ENCODE measurements around the gene TIPARP.

TIPARP gene

DNA sequence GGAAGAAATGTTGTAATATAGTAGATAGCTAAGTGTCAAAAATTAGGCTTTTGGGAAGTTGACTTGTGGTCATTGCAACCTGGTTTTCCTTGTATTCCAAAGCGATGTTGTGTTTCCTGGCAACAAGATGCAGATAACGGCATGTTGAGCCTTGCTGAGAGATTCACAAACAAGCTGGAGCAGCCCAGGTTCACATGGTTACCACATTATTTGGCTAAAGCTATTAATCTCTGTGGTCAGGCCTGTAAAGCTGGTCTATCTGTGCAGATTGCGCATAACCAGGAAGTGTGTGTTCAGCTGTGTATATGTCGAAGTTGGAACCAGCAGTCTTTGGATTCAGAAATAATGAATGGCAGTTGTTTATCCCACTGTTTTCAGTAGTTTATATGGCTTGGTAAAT is 6.6 kb downstream of the TIPARP start:
- Histone ChIP-seq H3K4me2 (ENCODE audit: low read length) (peak overlapping the region; percentile 79), H3K36me3 (ENCODE audit: insufficient read depth, low read length) (peaks cover 93% of the 10 kb centered on the region), H3K4me1 (ENCODE audit: control insufficient read depth, insufficient read depth, low read length) (peaks cover 79% of the 10 kb centered on the region), H3K9me3 (replicated peaks; ENCODE audit: low read length) (no peaks in the 10 kb centered on the region), H3K27me3 (ENCODE audit: control insufficient read depth, insufficient read depth, low read length) (no peaks in the 10 kb centered on the region), H3K9ac (ENCODE audit: low read depth, low read length) (peak overlapping the region; percentile 98), H3K4me3 (ENCODE audit: low read length) (peak overlapping the region; percentile 80)

DNA sequence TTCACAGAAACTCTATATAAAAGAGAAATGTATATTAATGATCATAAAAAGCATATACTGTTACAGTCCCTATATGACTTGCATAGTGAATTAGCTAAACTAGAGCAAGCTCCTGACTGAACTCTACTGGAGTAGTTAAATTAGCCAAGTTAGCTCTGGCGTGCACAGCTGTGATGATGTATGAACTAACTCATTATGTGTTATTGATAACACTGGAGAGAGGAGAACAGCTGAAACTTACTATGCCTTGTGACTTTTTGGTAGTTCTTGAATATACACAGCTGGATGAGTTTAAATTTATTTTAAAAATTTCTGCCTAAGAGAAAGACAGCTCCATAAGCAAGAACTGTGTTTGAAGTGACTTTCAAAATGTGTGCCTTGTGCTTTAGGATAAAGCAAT is 8.1 kb downstream of the TIPARP start:
- H3K4me3 ChIP-seq (ENCODE audit: low read length), result peak overlapping the region; percentile 44
- peak overlapping the region; percentile 79 for H3K4me2 ChIP-seq (ENCODE audit: low read length)
- H3K36me3 ChIP-seq (ENCODE audit: insufficient read depth, low read length), result peaks cover 85% of the 10 kb centered on the region
- H3K9me3 ChIP-seq (replicated peaks; ENCODE audit: low read length), result no peaks in the 10 kb centered on the region
- peak overlapping the region; percentile 98 for H3K9ac ChIP-seq (ENCODE audit: low read depth, low read length)
- H3K4me1 ChIP-seq (ENCODE audit: control insufficient read depth, insufficient read depth, low read length), result peaks cover 93% of the 10 kb centered on the region
- H3K27me3 ChIP-seq (ENCODE audit: control insufficient read depth, insufficient read depth, low read length), result no peaks in the 10 kb centered on the region

DNA sequence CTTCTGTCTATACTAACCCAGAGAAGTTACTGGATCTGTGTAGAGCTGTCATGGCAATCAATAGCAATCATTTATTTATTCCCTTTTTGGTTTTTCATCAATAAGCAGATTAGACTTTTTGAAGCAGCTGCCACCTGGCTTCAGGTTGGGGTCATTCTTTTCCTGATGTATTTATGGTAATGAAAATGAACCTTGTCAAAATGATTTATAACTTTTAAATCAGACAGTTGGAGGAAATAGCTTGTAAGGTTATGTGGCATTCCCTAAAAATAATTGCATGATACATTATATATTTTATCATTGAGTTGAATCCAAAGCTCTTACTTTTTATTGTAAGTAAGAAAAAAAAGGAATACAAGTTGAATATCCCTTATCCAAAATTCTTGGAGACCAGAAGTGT is 8.6 kb downstream of the TIPARP start:
- Histone ChIP-seq H3K4me1 (ENCODE audit: control insufficient read depth, insufficient read depth, low read length) (peaks cover 96% of the 10 kb centered on the region), H3K4me3 (ENCODE audit: low read length) (peak overlapping the region; percentile 44), H3K9me3 (replicated peaks; ENCODE audit: low read length) (no peaks in the 10 kb centered on the region), H3K27me3 (ENCODE audit: control insufficient read depth, insufficient read depth, low read length) (no peaks in the 10 kb centered on the region), H3K4me2 (ENCODE audit: low read length) (peak overlapping the region; percentile 79), H3K9ac (ENCODE audit: low read depth, low read length) (peak overlapping the region; percentile 98), H3K36me3 (ENCODE audit: insufficient read depth, low read length) (peaks cover 85% of the 10 kb centered on the region)

- Histone ChIP-seq H3K9me3 (replicated peaks; ENCODE audit: low read length) (no peaks in the 10 kb centered on the region), H3K27me3 (ENCODE audit: control insufficient read depth, insufficient read depth, low read length) (no peaks in the 10 kb centered on the region), H3K4me2 (ENCODE audit: low read length) (peak overlapping the region; percentile 79), H3K4me1 (ENCODE audit: control insufficient read depth, insufficient read depth, low read length) (peaks cover 98% of the 10 kb centered on the region), H3K9ac (ENCODE audit: low read depth, low read length) (peak overlapping the region; percentile 10), H3K36me3 (ENCODE audit: insufficient read depth, low read length) (peaks cover 83% of the 10 kb centered on the region), H3K4me3 (ENCODE audit: low read length) (peak overlapping the region; percentile 8)
Observed at GRCh38 chr3:156685198-156685597, 10.8 kb downstream of the TIPARP start.

DNA sequence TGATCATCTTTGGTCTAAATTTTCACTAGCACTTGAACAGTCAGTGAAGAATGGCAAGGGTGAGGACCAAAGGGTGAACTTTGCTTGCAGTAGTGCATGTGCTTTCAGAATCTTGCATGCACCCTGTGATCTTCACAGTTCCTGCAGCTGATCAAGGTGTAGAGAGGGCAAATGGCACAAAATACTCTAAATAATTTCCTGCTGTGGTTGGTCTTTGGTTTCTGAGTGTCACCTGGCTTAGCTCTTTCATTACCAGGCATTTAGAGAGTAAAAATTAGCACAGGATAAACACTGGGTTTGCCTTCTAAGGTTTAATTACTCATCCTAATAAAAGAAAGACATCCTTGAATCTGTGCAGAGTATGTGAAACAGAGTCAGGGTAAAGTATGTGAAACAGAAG is 11.4 kb downstream of the TIPARP start:
- no peaks in the 10 kb centered on the region for H3K9me3 ChIP-seq (replicated peaks; ENCODE audit: low read length)
- H3K36me3 ChIP-seq (ENCODE audit: insufficient read depth, low read length), result peaks cover 83% of the 10 kb centered on the region
- H3K4me2 ChIP-seq (ENCODE audit: low read length), result peak overlapping the region; percentile 79
- H3K9ac ChIP-seq (ENCODE audit: low read depth, low read length), result peak overlapping the region; percentile 10
- peak overlapping the region; percentile 37 for H3K4me3 ChIP-seq (ENCODE audit: low read length)
- peaks cover 98% of the 10 kb centered on the region for H3K4me1 ChIP-seq (ENCODE audit: control insufficient read depth, insufficient read depth, low read length)
- no peaks in the 10 kb centered on the region for H3K27me3 ChIP-seq (ENCODE audit: control insufficient read depth, insufficient read depth, low read length)

DNA sequence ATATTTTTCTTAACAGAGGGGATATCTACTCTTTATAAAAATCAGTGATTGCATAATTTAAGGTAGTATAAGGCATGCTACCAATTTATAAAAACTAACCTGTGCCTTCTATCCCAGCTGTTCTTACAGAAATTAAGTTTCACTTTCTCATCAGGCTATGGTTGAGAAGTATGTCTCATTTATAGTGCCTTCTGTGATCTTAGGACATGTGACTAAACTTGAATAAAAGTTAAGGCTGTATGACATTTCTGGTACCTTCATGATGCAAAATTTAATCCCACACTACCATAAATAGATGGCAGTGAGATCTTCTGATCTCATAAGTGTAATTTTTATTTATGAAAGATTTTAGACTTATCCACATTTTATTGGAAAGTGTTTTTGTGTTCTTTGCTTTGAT is 12.6 kb downstream of the TIPARP start:
- Histone ChIP-seq H3K4me1 (ENCODE audit: control insufficient read depth, insufficient read depth, low read length) (peaks cover 98% of the 10 kb centered on the region), H3K9ac (ENCODE audit: low read depth, low read length) (peak overlapping the region; percentile 10), H3K4me3 (ENCODE audit: low read length) (peak overlapping the region; percentile 26)

GRCh38 chr3:156688632-156689452 is 14.5 kb downstream of the TIPARP start:
- H3K9ac ChIP-seq (ENCODE audit: low read depth, low read length), result peak overlapping the region; percentile 9
- peaks cover 96% of the 10 kb centered on the region for H3K4me1 ChIP-seq (ENCODE audit: control insufficient read depth, insufficient read depth, low read length)
- H3K4me3 ChIP-seq (ENCODE audit: low read length), result no peak overlapping the region
- H3K36me3 ChIP-seq (ENCODE audit: insufficient read depth, low read length), result peaks cover 71% of the 10 kb centered on the region
- H3K9me3 ChIP-seq (replicated peaks; ENCODE audit: low read length), result no peaks in the 10 kb centered on the region
- H3K4me2 ChIP-seq (ENCODE audit: low read length), result peak overlapping the region; percentile 74
- no peaks in the 10 kb centered on the region for H3K27me3 ChIP-seq (ENCODE audit: control insufficient read depth, insufficient read depth, low read length)

More for the DNA sequence above, 12.6 kb downstream of the TIPARP start:
- H3K9me3 ChIP-seq (replicated peaks; ENCODE audit: low read length), result no peaks in the 10 kb centered on the region
- H3K4me2 ChIP-seq (ENCODE audit: low read length), result peak overlapping the region; percentile 79
- no peaks in the 10 kb centered on the region for H3K27me3 ChIP-seq (ENCODE audit: control insufficient read depth, insufficient read depth, low read length)
- H3K36me3 ChIP-seq (ENCODE audit: insufficient read depth, low read length), result peaks cover 80% of the 10 kb centered on the region

- no peaks in the 10 kb centered on the region for H3K9me3 ChIP-seq (replicated peaks; ENCODE audit: low read length)
- no peaks in the 10 kb centered on the region for H3K27me3 ChIP-seq (ENCODE audit: control insufficient read depth, insufficient read depth, low read length)
- H3K4me1 ChIP-seq (ENCODE audit: control insufficient read depth, insufficient read depth, low read length), result peaks cover 97% of the 10 kb centered on the region
- H3K4me3 ChIP-seq (ENCODE audit: low read length), result no peak overlapping the region
- peaks cover 72% of the 10 kb centered on the region for H3K36me3 ChIP-seq (ENCODE audit: insufficient read depth, low read length)
- H3K4me2 ChIP-seq (ENCODE audit: low read length), result peak overlapping the region; percentile 74
- H3K9ac ChIP-seq (ENCODE audit: low read depth, low read length), result peak overlapping the region; percentile 9
Observed at GRCh38 chr3:156689608-156690007, 15.2 kb downstream of the TIPARP start.

- no peaks in the 10 kb centered on the region for H3K9me3 ChIP-seq (replicated peaks; ENCODE audit: low read length)
- H3K36me3 ChIP-seq (ENCODE audit: insufficient read depth, low read length), result peaks cover 79% of the 10 kb centered on the region
- H3K27me3 ChIP-seq (ENCODE audit: control insufficient read depth, insufficient read depth, low read length), result no peaks in the 10 kb centered on the region
- peaks cover 96% of the 10 kb centered on the region for H3K4me1 ChIP-seq (ENCODE audit: control insufficient read depth, insufficient read depth, low read length)
- peak overlapping the region; percentile 74 for H3K4me2 ChIP-seq (ENCODE audit: low read length)
- H3K9ac ChIP-seq (ENCODE audit: low read depth, low read length), result peak overlapping the region; percentile 71
- peak overlapping the region; percentile 25 for H3K4me3 ChIP-seq (ENCODE audit: low read length)
Observed at GRCh38 chr3:156691920-156692319, 17.5 kb downstream of the TIPARP start.

GRCh38 chr3:156693166-156693565 is 18.8 kb downstream of the TIPARP start:
- Histone ChIP-seq H3K27me3 (ENCODE audit: control insufficient read depth, insufficient read depth, low read length) (no peaks in the 10 kb centered on the region), H3K4me1 (ENCODE audit: control insufficient read depth, insufficient read depth, low read length) (peaks cover 87% of the 10 kb centered on the region), H3K36me3 (ENCODE audit: insufficient read depth, low read length) (peaks cover 79% of the 10 kb centered on the region), H3K9ac (ENCODE audit: low read depth, low read length) (peak overlapping the region; percentile 38), H3K4me2 (ENCODE audit: low read length) (peak overlapping the region; percentile 74), H3K4me3 (ENCODE audit: low read length) (no peak overlapping the region), H3K9me3 (replicated peaks; ENCODE audit: low read length) (no peaks in the 10 kb centered on the region)

DNA sequence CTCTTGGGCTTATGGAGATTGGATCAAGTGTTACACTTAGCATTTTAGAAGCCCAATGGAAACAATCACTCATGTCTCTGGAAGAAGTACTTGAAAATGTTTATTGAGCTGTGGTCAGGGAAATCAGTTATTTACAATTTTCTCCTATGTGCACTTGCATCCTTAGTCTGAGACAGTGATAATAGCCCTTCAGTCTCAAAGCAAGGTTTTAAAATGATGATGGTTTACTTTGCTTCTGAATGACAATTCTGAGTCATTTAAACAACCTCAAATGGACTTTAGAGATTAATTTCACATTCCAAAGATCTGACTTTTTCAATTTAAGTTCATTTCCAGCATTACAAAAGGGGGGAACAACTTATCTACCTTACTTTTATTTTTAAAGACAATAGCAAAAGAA is 20.1 kb downstream of the TIPARP start:
- Histone ChIP-seq H3K9ac (ENCODE audit: low read depth, low read length) (no peak overlapping the region), H3K27me3 (ENCODE audit: control insufficient read depth, insufficient read depth, low read length) (no peaks in the 10 kb centered on the region), H3K4me1 (ENCODE audit: control insufficient read depth, insufficient read depth, low read length) (peaks cover 86% of the 10 kb centered on the region), H3K36me3 (ENCODE audit: insufficient read depth, low read length) (peaks cover 81% of the 10 kb centered on the region), H3K4me2 (ENCODE audit: low read length) (peak overlapping the region; percentile 62), H3K9me3 (replicated peaks; ENCODE audit: low read length) (no peaks in the 10 kb centered on the region), H3K4me3 (ENCODE audit: low read length) (no peak overlapping the region)

- H3K4me1 ChIP-seq (ENCODE audit: control insufficient read depth, insufficient read depth, low read length), result peaks cover 66% of the 10 kb centered on the region
- H3K4me3 ChIP-seq (ENCODE audit: low read length), result no peak overlapping the region
- peaks cover 91% of the 10 kb centered on the region for H3K36me3 ChIP-seq (ENCODE audit: insufficient read depth, low read length)
- H3K4me2 ChIP-seq (ENCODE audit: low read length), result no peak overlapping the region
- H3K9me3 ChIP-seq (replicated peaks; ENCODE audit: low read length), result no peaks in the 10 kb centered on the region
- H3K9ac ChIP-seq (ENCODE audit: low read depth, low read length), result no peak overlapping the region
- H3K27me3 ChIP-seq (ENCODE audit: control insufficient read depth, insufficient read depth, low read length), result no peaks in the 10 kb centered on the region
Observed at GRCh38 chr3:156702367-156702766, 28.0 kb downstream of the TIPARP start.
